SK-MEL-5 (cell line): ENCODE measurements around the gene PPP3CB. TPM values are rescaled to one million over a fixed set of nuclear protein-coding genes. Genes with fewer than 3 reads are reported as not detected.
"Not testable (repeated sequence)": the region's sequence is repeated elsewhere in the genome, so short reads cannot be mapped to it uniquely, and the experiment has no call there.

Experiments used
- DNase-seq: peaks from one replicate; pipeline ENCODE4 v3.0.0-alpha.2; 2016; ENCODE audit warnings: low read depth, low spot score
- in situ Hi-C: cut with HindIII; loops from 2 replicates; pipeline ENCODE4 v1.10.0; 2016; ENCODE audit warnings: low sequenced_read_pairs, high pct_unique_total_duplicates, low pct_unique_long_range_greater_than_20kb
- small RNA-seq, 2 experiments: library from RNA; depleted of rRNA; stranded (forward); fragments of <200 nt; gene quantifications; one replicate each; pipeline ENCODE3, GENCODE V24; 2014
- total RNA-seq: library from RNA; depleted of rRNA; stranded (reverse); fragments of >200 nt; shearing (Covaris generic); gene quantifications from 2 replicates; pipeline ENCODE4 v1.2.3, GENCODE V29; 2014; rRNA removed

PPP3CB gene
- total RNA-seq, 1 experiment from 2014 or later = 10.3 TPM

- in situ Hi-C loops = no loop called here
Measured at GRCh38 chr10:73404690-73405089, 91.1 kb downstream of the PPP3CB start.

GRCh38 chr10:73401636-73402035 lies 94.2 kb downstream of the PPP3CB start:
- no peak for DNase-seq

More at GRCh38 chr10:73404690-73405089, 91.1 kb downstream of the PPP3CB start:
- no peak for DNase-seq

GRCh38 chr10:73399063-73399462 lies 96.8 kb downstream of the PPP3CB start:
- in situ Hi-C loops = no loop called here
- DNase-seq = no peak

More at GRCh38 chr10:73401636-73402035, 94.2 kb downstream of the PPP3CB start:
- in situ Hi-C loops = no loop called here

GRCh38 chr10:73398024-73398423 lies 97.8 kb downstream of the PPP3CB start:
- DNase-seq = peak; percentile 14

GRCh38 chr10:73394325-73394724 lies 101.5 kb downstream of the PPP3CB start:
- in situ Hi-C loops, DNase-seq: not testable (repeated sequence)

More at GRCh38 chr10:73398024-73398423, 97.8 kb downstream of the PPP3CB start:
- in situ Hi-C loops = no loop called here

- in situ Hi-C loops = no loop called here
- DNase-seq = no peak
Measured at GRCh38 chr10:73388228-73388627, 107.6 kb downstream of the PPP3CB start.

- no peak for DNase-seq
- in situ Hi-C loops = no loop called here
Measured at GRCh38 chr10:73386583-73386982, 109.2 kb downstream of the PPP3CB start.

Small RNA genes within 50 kb of the gene (small RNA-seq; reads per million reads assigned to genes)
- 0 reads per million in 2 experiments for gene RNU6-883P

Other genes starting within 250 kb of the PPP3CB start
- gene DNAJC9, start 248.8 kb downstream of the PPP3CB start, total RNA-seq = 24.1 and 27.1 TPM in 2 replicates
- gene MRPS16, start 243.4 kb downstream of the PPP3CB start, total RNA-seq = 87.7 and 96.3 TPM in 2 replicates
- 0.40 and 0.51 TPM in 2 replicates for gene CFAP70, start 137.2 kb downstream of the PPP3CB start, total RNA-seq
- gene ANXA7, start 82.0 kb downstream of the PPP3CB start, total RNA-seq = 62.2 and 63.6 TPM in 2 replicates
- gene MSS51, start 62.5 kb downstream of the PPP3CB start, total RNA-seq = 0.29 and 0.40 TPM in 2 replicates
- 112 and 113 TPM in 2 replicates for gene USP54, start 95.3 kb upstream of the PPP3CB start, total RNA-seq
- 0.21 TPM in 1 of 2 replicates, not detected in the other for gene MYOZ1, start 145.4 kb upstream of the PPP3CB start, total RNA-seq
- gene SYNPO2L, start 160.0 kb upstream of the PPP3CB start, total RNA-seq = not detected in 2 replicates
- 2.0 and 2.3 TPM in 2 replicates for gene AGAP5, start 202.1 kb upstream of the PPP3CB start, total RNA-seq
- gene SEC24C, start 248.3 kb upstream of the PPP3CB start, total RNA-seq = 61.3 and 66.4 TPM in 2 replicates